Spleen (tissue), 11 donors: Measurements from ENCODE around the gene SDK1. TPM values are rescaled to one million over a fixed set of nuclear protein-coding genes. Genes with fewer than 3 reads are reported as not detected.

Experiments
- DNase-seq: peaks from one replicate; pipeline ENCODE4 v3.0.0-alpha.2; 2020
- H3K27ac ChIP-seq, 8 donors: fragments of 200-600 bp; sonication (generic) in 7 of 8; 1 replicate in 4 of 8; 2 replicates in 4 of 8; pipeline versions ENCODE4 v1.5.0 to v1.8.0; 2016 to 2021; ENCODE audit warnings: inconsistent platforms in 4 of 8, mild to moderate bottlenecking in 4 of 8, moderate library complexity in 1 of 8
- H3K27me3 ChIP-seq, 7 donors: fragments of 200-600 bp; sonication (generic) in 6 of 7; replicated peaks in 1 of 7; 1 replicate in 4 of 7; 2 replicates in 3 of 7; pipeline versions ENCODE4 v1.5.0 to v1.8.0; 2016 to 2021; ENCODE audit warnings: inconsistent platforms in 3 of 7, mild to moderate bottlenecking in 1 of 7
- H3K36me3 ChIP-seq, 6 donors: fragments of 200-600 bp; sonication (generic) in 5 of 6; 1 replicate in 4 of 6; 2 replicates in 2 of 6; pipeline versions ENCODE4 v1.5.0 to v1.8.0; 2016 to 2021; ENCODE audit warnings: inconsistent platforms in 2 of 6
- H3K4me1 ChIP-seq, 6 donors: fragments of 200-600 bp; sonication (generic) in 5 of 6; 1 replicate in 3 of 6; 2 replicates in 3 of 6; pipeline versions ENCODE4 v1.5.0 to v1.8.0; 2016 to 2021; ENCODE audit warnings: inconsistent platforms in 3 of 6
- H3K4me3 ChIP-seq, 8 donors: fragments of 200-600 bp; sonication (generic) in 7 of 8; 1 replicate in 4 of 8; 2 replicates in 4 of 8; pipeline versions ENCODE4 v1.5.0 to v1.8.0; 2016 to 2021; ENCODE audit warnings: inconsistent platforms in 4 of 8, mild to moderate bottlenecking in 4 of 8, moderate library complexity in 2 of 8
- H3K9me3 ChIP-seq, 8 donors: fragments of 200-600 bp; sonication (generic) in 7 of 8; 1 replicate in 4 of 8; 2 replicates in 4 of 8; pipeline versions ENCODE4 v1.5.0 to v1.8.0; 2016 to 2021; ENCODE audit warnings: inconsistent platforms in 4 of 8
- POLR2A ChIP-seq, 3 donors: fragments of 450-650 bp; IDR thresholded peaks; one replicate each; pipeline ENCODE4 v1.5.1; 2017; ENCODE audit warnings: antibody characterized with exemption in 3 of 3, mild to moderate bottlenecking in 1 of 3
- POLR2AphosphoS5 ChIP-seq, 3 donors: sonication (generic); formaldehyde crosslinking; IDR thresholded peaks; one replicate each; pipeline ENCODE4 v1.5.1; 2017; ENCODE audit warnings: antibody characterized with exemption in 3 of 3
- WGBS, 5 donors: extraction: QIAGEN DNeasy Blood & Tissue Kit in 3 of 5; methylation state at CpG; one replicate each; pipeline versions ENCODE4 v1.1.5 to v1.1.7; 2013 to 2018; 5-methylcytosine and 5-hydroxymethylcytosine counted together
- intact Hi-C: fragments of 100-400 bp; cut with DNase I; formaldehyde crosslinking; loops from one replicate; pipeline ENCODE4 v1.15.0; 2023; ENCODE audit warnings: low total_unique reads
- polyA plus RNA-seq, 3 donors: library from polyadenylated mRNA; stranded (reverse); fragments of 200-250 nt; gene quantifications; one replicate each; pipeline ENCODE4 v1.2.1, GENCODE V29; 2013
- total RNA-seq, 7 donors: library from RNA; depleted of rRNA in 3 of 7; stranded (reverse); fragments of >200 nt in 3 of 7; fragmentation: NEBNext Ultra II Directional in 4 of 7; extraction: Animal tissue kit (Norgen Biotek cat#: 25700) in 4 of 7; gene quantifications; one replicate each; pipeline versions ENCODE4 v1.1.0 to v1.2.1, GENCODE V29; 2016 to 2021
- TF ChIP-seq, protein P1 (sequence below), 11 experiments: fragments of 200-600 bp in 7 of 11; fragments of 450-650 bp in 4 of 11; sonication (generic) in 4 of 11; IDR thresholded peaks in 8 of 11; conservative IDR thresholded peaks in 3 of 11; 1 replicate in 7 of 11; 2 replicates in 4 of 11; pipeline versions ENCODE4 v1.4.0 to v1.8.0; 2016 to 2021; ENCODE audit warnings: antibody characterized with exemption in 11 of 11, inconsistent platforms in 4 of 11, mild to moderate bottlenecking in 1 of 11
- donor health status: healthy with polysubstance abuse.
- donor health status: DM: no; HTN: no; CAD: no; lungs with moderate emphysema.
- donor health status: DM: no; HTN: no; CAD: no.
- donor health status: Bipolar disorder and iron deficiency.
- donor health status: healthy.
- donor health status: DM: no; HTN: no; CAD: no.
- donor health status: DM: yes; HTN: yes; CAD: no.

SDK1 gene
- total and polyA plus RNA-seq, 10 donors: 3.2 to 54.1 (median 35.1) TPM

DNA sequence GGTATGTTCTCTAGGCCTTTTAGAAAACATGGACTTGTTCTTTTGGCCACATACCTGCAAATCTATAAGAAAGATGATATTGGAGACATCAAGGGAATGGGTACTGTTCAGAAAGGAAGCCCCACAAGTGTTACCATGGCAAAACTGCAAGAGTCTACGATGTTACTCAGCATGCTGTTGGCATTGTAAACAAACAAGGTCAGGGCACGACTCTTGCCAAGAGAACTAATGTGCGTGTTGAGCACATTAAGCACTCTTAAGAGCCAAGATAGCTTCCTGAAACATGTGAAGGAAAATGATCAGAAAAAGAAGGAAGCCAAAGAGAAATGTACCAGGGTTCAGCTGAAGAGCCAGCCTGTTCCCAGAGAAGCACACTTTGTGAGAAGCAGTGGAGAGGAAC, 37.1 kb downstream of the SDK1 start:
- Histone ChIP-seq H3K27me3 (peaks cover 0 to 27% (median 0%) of the 10 kb centered on the region in 7 donors), H3K4me3 (no peak overlapping the region), H3K27ac (no peak overlapping the region), H3K4me1 (no peaks in the 10 kb centered on the region), H3K9me3 (no peaks in the 10 kb centered on the region), H3K36me3 (no peaks in the 10 kb centered on the region)
- no peak for DNase-seq
- WGBS, 5 donors: 47 to 65% (median 56%) methylated on average over 3 of the region's 3 CpGs
- no peak for TF ChIP-seq POLR2A (IDR thresholded peaks at IDR 0.05)
- TF ChIP-seq, protein P1, sequence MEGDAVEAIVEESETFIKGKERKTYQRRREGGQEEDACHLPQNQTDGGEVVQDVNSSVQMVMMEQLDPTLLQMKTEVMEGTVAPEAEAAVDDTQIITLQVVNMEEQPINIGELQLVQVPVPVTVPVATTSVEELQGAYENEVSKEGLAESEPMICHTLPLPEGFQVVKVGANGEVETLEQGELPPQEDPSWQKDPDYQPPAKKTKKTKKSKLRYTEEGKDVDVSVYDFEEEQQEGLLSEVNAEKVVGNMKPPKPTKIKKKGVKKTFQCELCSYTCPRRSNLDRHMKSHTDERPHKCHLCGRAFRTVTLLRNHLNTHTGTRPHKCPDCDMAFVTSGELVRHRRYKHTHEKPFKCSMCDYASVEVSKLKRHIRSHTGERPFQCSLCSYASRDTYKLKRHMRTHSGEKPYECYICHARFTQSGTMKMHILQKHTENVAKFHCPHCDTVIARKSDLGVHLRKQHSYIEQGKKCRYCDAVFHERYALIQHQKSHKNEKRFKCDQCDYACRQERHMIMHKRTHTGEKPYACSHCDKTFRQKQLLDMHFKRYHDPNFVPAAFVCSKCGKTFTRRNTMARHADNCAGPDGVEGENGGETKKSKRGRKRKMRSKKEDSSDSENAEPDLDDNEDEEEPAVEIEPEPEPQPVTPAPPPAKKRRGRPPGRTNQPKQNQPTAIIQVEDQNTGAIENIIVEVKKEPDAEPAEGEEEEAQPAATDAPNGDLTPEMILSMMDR (IDR thresholded peaks at IDR 0.05 in 8 of 11, conservative IDR thresholded peaks at IDR 0.05 in 3 of 11): no peak
- TF ChIP-seq POLR2AphosphoS5 (IDR thresholded peaks at IDR 0.05): no peak
- intact Hi-C loops: no loop called here

DNA sequence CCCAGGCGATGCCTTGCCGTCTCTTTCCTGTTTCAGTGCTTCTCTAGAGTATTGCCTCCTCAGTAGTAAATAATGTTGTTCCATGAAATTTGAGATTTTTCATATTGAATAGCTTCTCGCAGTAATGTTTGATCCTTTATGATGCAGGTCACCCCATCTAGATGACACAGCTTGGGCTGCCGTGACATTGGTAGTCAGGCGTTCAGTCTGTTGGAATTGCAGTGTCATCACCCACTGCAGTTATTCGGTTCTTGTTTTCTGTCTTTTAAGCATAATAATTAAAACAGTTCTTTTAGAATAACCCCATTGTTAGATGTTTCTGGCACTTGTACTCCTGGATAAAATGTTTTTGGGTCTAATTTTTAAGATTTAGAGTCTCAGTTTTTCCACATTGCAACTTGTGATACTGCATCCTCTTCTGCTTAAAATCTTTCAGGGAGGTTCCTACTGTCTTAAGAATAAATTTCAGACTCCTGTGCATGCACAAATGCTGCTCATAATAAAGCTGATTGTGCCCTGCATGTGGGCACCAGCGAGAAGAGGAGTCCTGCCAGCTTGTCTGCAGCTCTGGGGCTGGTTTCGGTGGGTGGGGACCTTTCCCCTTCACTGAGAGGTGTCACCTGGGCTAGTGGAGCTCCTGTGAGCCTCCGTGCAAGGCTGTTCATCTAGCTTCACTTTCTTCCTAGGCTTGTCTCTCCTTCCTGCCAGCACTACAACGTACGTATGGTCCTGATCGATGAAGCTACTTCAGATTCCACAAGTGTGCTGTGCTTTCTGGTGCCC, 44.8 kb downstream of the SDK1 start:
- H3K27me3 ChIP-seq: no peaks in the 10 kb centered on the region
- intact Hi-C loops: no loop called here
- H3K4me3 ChIP-seq: no peak overlapping the region
- no peaks in the 10 kb centered on the region for H3K36me3 ChIP-seq
- no peaks in the 10 kb centered on the region for H3K4me1 ChIP-seq
- TF ChIP-seq, protein P1 (IDR thresholded peaks at IDR 0.05 in 8 of 11, conservative IDR thresholded peaks at IDR 0.05 in 3 of 11): no peak
- no peak for TF ChIP-seq POLR2AphosphoS5 (IDR thresholded peaks at IDR 0.05)
- no peak for TF ChIP-seq POLR2A (IDR thresholded peaks at IDR 0.05)
- no peak for DNase-seq
- WGBS, 5 donors: 72 to 88% (median 83%) methylated on average over 12 of the region's 12 CpGs
- H3K27ac ChIP-seq: no peak overlapping the region
- no peaks in the 10 kb centered on the region for H3K9me3 ChIP-seq

DNA sequence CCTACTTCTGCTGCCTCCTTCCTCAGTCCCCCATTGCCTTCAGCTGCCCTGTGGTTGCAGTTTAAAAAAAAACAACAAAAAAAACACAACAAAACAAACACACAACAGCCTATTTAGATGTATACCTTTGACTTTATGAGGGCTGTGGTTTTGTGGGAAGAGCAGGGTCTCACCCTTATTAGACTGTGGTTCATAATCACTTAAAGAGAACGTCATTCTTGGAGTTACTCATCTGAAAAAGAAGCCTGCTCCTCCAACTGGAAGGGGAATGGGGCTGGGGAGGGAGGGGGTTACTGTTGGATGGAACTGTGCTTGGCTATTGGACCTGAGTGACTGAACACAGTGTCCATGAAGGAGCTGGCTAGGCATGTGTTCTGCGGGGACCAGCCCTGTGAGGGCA, 48.1 kb downstream of the SDK1 start:
- intact Hi-C loops: no loop called here
- no peaks in the 10 kb centered on the region for H3K4me1 ChIP-seq
- no peak for DNase-seq
- no peaks in the 10 kb centered on the region for H3K36me3 ChIP-seq
- H3K27ac ChIP-seq: no peak overlapping the region
- WGBS, 5 donors: 31 to 69% (median 66%) methylated on average over 2 of the region's 2 CpGs
- TF ChIP-seq, protein P1 (IDR thresholded peaks at IDR 0.05 in 8 of 11, conservative IDR thresholded peaks at IDR 0.05 in 3 of 11): no peak
- TF ChIP-seq POLR2AphosphoS5 (IDR thresholded peaks at IDR 0.05) (no peak), POLR2A (IDR thresholded peaks at IDR 0.05) (no peak)
- H3K9me3 ChIP-seq: no peaks in the 10 kb centered on the region
- no peak overlapping the region for H3K4me3 ChIP-seq
- H3K27me3 ChIP-seq: peaks cover 0 to 5% (median 0%) of the 10 kb centered on the region in 7 donors

DNA sequence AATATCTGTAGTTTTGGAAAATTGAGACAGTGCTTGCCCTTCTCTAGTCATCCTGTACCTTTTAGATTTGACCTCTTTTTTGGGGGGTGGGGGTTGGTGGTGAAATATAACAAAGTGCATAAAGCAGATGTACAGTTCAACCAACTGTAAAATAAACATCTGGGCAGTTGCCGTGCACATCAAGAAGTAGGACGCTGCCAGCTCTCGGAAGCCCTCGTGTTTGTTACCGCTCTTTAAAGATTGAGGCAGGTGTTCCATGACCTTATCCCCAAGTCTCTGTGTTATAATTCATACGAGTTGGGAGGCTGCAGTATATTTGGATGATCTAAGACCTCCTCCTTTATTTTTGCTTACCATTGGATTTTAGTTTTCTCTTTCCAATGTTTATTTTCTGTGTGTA, 55.1 kb downstream of the SDK1 start:
- no peak for DNase-seq
- Histone ChIP-seq H3K4me1 (no peaks in the 10 kb centered on the region), H3K9me3 (no peaks in the 10 kb centered on the region), H3K4me3 (no peak overlapping the region), H3K27ac (no peak overlapping the region), H3K36me3 (no peaks in the 10 kb centered on the region), H3K27me3 (peaks cover 0 to 6% (median 0%) of the 10 kb centered on the region in 7 donors)
- TF ChIP-seq, protein P1 (IDR thresholded peaks at IDR 0.05 in 8 of 11, conservative IDR thresholded peaks at IDR 0.05 in 3 of 11): no peak
- TF ChIP-seq POLR2A (IDR thresholded peaks at IDR 0.05): no peak
- no peak for TF ChIP-seq POLR2AphosphoS5 (IDR thresholded peaks at IDR 0.05)
- intact Hi-C loops: no loop called here
- WGBS, 5 donors: 87 to 95% (median 92%) methylated on average over 6 of the region's 6 CpGs
